Measurements from ENCODE around the gene HES4.

DNA sequence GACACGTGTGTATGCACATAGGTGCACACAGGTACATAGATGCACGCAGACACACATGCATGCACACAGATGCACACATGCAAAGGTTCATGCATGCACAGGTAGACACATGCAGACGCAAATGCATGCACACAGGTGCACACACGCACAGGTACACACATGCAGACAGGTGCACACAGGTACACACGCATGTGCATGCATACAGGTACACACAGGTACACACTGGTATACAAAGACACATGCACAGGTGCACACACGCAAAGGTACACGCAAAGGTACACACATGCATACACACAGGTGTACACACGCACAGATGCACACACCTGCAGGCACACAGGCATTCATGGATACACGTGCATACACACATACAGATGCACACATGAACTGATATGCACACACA, 49.6 kb downstream of the HES4 start:
- TF ChIP-seq POLR2A (IDR thresholded peaks at IDR 0.05; ENCODE audit: low read length) (no peak), GATA1 (IDR thresholded peaks at IDR 0.05; ENCODE audit: low read depth, low read length) (no peak)
